Mesenchymal stem cell (in vitro differentiated cells and primary cell): ENCODE data around the gene PHPT1.
"Not testable (repeated sequence)": the region's sequence is repeated elsewhere in the genome, so short reads cannot be mapped to it uniquely, and the experiment has no call there.

Experiments used
- DNase-seq: peaks from one replicate; pipeline ENCODE4 v3.0.0-alpha.2; 2013
- H2AFZ ChIP-seq: one replicate; pipeline ENCODE4 v1.6.1; 2013; ENCODE audit warnings: low read depth, mild to moderate bottlenecking, control low read depth, inconsistent platforms, low read length, moderate library complexity
- H2AK5ac ChIP-seq: 2 replicates; pipeline ENCODE4 v1.6.1; 2013; ENCODE audit warnings: low read length, moderate library complexity, mild to moderate bottlenecking, inconsistent platforms; ENCODE audit not compliant: severe bottlenecking
- H2BK120ac ChIP-seq: one replicate; pipeline ENCODE4 v1.6.1; 2013; ENCODE audit warnings: low read depth, mild to moderate bottlenecking, inconsistent platforms, low read length, moderate library complexity
- H2BK12ac ChIP-seq, 2 experiments: one replicate each; pipeline ENCODE4 v1.6.1; 2013; ENCODE audit warnings: inconsistent platforms in 2 of 2, low read length in 2 of 2, mild to moderate bottlenecking in 2 of 2, moderate library complexity in 2 of 2, control low read depth in 1 of 2
- H2BK15ac ChIP-seq: one replicate; pipeline ENCODE4 v1.6.1; 2013; ENCODE audit warnings: mild to moderate bottlenecking, low read depth, inconsistent platforms; ENCODE audit not compliant: poor library complexity, severe bottlenecking
- H2BK5ac ChIP-seq: 2 replicates; pipeline ENCODE4 v1.6.1; 2013; ENCODE audit warnings: low read depth, mild to moderate bottlenecking, low read length, control low read depth, inconsistent platforms; ENCODE audit not compliant: poor library complexity, severe bottlenecking
- H3K14ac ChIP-seq, 2 experiments: one replicate each; pipeline ENCODE4 v1.6.1; 2013; ENCODE audit warnings: inconsistent platforms in 2 of 2, low read length in 2 of 2, control low read depth in 1 of 2, mild to moderate bottlenecking in 1 of 2, moderate library complexity in 1 of 2
- H3K18ac ChIP-seq, 2 experiments: one replicate each; pipeline ENCODE4 v1.6.1; 2013; ENCODE audit warnings: inconsistent platforms in 2 of 2, low read length in 2 of 2, control low read depth in 1 of 2, low read depth in 1 of 2, mild to moderate bottlenecking in 1 of 2
- H3K23ac ChIP-seq, 2 experiments: one replicate each; pipeline ENCODE4 v1.6.1; 2013; ENCODE audit warnings: inconsistent platforms in 2 of 2, low read length in 2 of 2, mild to moderate bottlenecking in 2 of 2, moderate library complexity in 2 of 2, control low read depth in 1 of 2
- H3K27ac ChIP-seq: 2 replicates; pipeline ENCODE4 v1.5.1; 2013; ENCODE audit warnings: mild to moderate bottlenecking, moderate library complexity, low read length, control low read depth, inconsistent platforms; ENCODE audit not compliant: poor library complexity, severe bottlenecking
- H3K27me3 ChIP-seq, 2 experiments: 2 replicates each; pipeline versions ENCODE4 v1.6.1 to v1.7.0; 2013; ENCODE audit warnings: low read length in 2 of 2, mild to moderate bottlenecking in 2 of 2, moderate library complexity in 2 of 2, control low read depth in 1 of 2, inconsistent platforms in 1 of 2; ENCODE audit not compliant: control insufficient read depth in 1 of 2, insufficient read depth in 1 of 2
- H3K36me3 ChIP-seq, 2 experiments: 2 replicates each; pipeline versions ENCODE4 v1.6.1 to v1.7.0; 2013; ENCODE audit warnings: low read length in 2 of 2, control low read depth in 1 of 2, inconsistent platforms in 1 of 2, low read depth in 1 of 2, mild to moderate bottlenecking in 1 of 2; ENCODE audit not compliant: insufficient read depth in 2 of 2, control insufficient read depth in 1 of 2
- H3K4ac ChIP-seq, 2 experiments: one replicate each; pipeline ENCODE4 v1.6.1; 2013; ENCODE audit warnings: inconsistent platforms in 2 of 2, low read length in 2 of 2, mild to moderate bottlenecking in 2 of 2, moderate library complexity in 2 of 2, control low read depth in 1 of 2, low read depth in 1 of 2
- H3K4me1 ChIP-seq: 2 replicates; pipeline ENCODE4 v1.6.1; 2013; ENCODE audit warnings: low read depth, low read length, control low read depth; ENCODE audit not compliant: control insufficient read depth, insufficient read depth
- H3K4me2 ChIP-seq: 2 replicates; pipeline ENCODE4 v1.6.1; 2013; ENCODE audit warnings: low read length, mild to moderate bottlenecking, inconsistent platforms; ENCODE audit not compliant: poor library complexity, severe bottlenecking
- H3K4me3 ChIP-seq, 2 experiments: 2 replicates each; pipeline versions ENCODE4 v1.5.1 to v1.7.0; 2013; ENCODE audit warnings: low read length in 2 of 2, mild to moderate bottlenecking in 2 of 2, control low read depth in 1 of 2, low read depth in 1 of 2; ENCODE audit not compliant: insufficient read depth in 1 of 2
- H3K79me1 ChIP-seq: replicated peaks from 2 replicates; pipeline ENCODE4 v1.6.1; 2013; ENCODE audit warnings: mild to moderate bottlenecking, control low read depth, low read length, inconsistent platforms; ENCODE audit not compliant: poor library complexity, severe bottlenecking
- H3K9ac ChIP-seq: 2 replicates; pipeline ENCODE4 v1.7.0; 2013; ENCODE audit warnings: mild to moderate bottlenecking, low read length, moderate library complexity
- H3K9me3 ChIP-seq: 2 replicates; pipeline ENCODE4 v1.7.0; 2013; ENCODE audit warnings: mild to moderate bottlenecking, low read length; ENCODE audit not compliant: control insufficient read depth
- H4K8ac ChIP-seq: one replicate; pipeline ENCODE4 v1.6.1; 2013; ENCODE audit warnings: inconsistent platforms, mild to moderate bottlenecking, low read length, moderate library complexity
- H4K91ac ChIP-seq: one replicate; pipeline ENCODE4 v1.6.1; 2013; ENCODE audit warnings: mild to moderate bottlenecking, low read length, inconsistent platforms
- WGBS: methylation state at CpG from one replicate; pipeline ENCODE4 v1.1.7; 2013; ENCODE audit warnings: mixed read lengths; 5-methylcytosine and 5-hydroxymethylcytosine counted together

The PHPT1 gene

DNA sequence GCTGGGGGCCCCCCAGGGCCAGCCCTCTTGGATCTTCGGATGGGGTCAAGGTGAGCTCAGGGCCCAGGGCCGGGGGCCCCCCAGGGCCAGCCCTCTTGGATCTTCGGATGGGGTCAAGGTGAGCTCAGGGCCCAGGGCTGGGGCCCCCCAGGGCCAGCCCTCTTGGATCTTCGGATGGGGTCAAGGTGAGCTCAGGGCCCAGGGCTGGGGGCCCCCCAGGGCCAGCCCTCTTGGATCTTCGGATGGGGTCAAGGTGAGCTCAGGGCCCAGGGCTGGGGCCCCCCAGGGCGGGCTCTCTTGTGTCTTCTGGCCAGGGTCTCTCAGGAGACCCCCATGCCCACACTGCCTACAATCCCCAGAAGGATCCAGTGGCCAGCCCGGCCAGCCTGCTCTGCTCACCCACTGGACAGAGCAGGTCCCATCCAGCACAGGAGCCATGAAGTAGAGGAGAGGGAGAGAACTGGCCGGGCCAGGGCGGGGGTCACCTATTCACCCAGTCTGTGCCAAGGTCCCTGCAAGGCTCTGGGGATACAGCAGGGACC lies 46.1 kb upstream of the PHPT1 start:
- H2BK120ac ChIP-seq, H3K18ac ChIP-seq, H2BK12ac ChIP-seq, H4K8ac ChIP-seq, H2BK15ac ChIP-seq, H3K27ac ChIP-seq, H3K4ac ChIP-seq, H3K9ac ChIP-seq, H3K23ac ChIP-seq, H3K9me3 ChIP-seq, H2AK5ac ChIP-seq, H3K4me2 ChIP-seq, H3K79me1 ChIP-seq, H3K4me3 ChIP-seq, H2AFZ ChIP-seq, H3K14ac ChIP-seq, H4K91ac ChIP-seq, DNase-seq, H2BK5ac ChIP-seq: not testable (repeated sequence)
- 98% methylated on average over 5 of the region's 9 CpGs for WGBS
- peaks cover 28% of the 10 kb centered on the region for H3K4me1 ChIP-seq
- peaks cover 5 to 19% of the 10 kb centered on the region in 2 experiments for H3K36me3 ChIP-seq
- H3K27me3 ChIP-seq: peaks cover 32 to 42% of the 10 kb centered on the region in 2 experiments

DNA sequence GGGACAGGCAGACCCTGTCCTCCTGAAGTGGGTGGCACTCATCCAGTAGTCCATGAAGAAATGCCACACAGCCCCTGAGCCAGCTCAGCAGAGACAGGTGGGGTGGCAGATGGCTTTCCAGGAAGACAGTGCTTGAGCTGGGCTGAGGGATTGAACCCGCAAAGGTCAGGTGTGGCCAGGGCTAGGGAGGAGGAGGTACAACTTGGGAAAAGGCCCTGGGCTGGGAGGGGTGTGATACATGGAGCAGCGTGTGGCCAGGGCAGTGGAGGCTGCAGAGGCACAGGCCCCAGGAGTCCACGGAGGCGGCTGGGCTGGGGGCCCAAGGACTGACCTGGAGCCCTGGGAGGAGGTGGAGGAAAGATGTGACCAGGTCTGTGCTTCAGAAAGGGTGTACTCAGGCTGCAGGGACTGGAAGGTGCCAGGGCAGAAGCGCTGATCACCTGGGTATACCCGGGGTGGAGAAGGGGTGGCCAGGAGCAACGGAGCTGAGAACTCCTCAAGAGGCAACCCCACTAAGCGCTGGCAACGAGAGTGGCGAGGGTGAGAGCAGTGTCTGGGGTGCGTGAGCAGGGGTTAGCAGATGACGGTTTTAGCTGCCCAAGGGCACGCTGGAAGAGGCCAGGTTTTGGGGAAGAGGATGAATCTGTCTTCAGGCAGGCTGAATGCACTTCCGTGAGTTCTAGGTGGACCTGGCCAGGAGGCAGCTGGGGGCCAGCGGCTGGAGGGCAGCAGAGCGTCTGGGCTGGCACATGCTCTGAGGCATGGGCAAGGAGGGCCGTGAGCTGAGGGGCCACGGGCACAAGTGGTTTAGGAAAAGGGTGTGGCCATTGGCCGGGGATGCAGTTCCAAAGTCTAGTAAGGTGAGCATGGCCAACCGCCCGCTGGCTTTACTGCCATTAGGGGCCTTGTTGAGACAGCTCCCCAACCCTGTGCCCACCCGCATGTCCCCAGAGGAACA lies 45.4 kb upstream of the PHPT1 start:
- no peak for DNase-seq
- peaks cover 5 to 19% of the 10 kb centered on the region in 2 experiments for H3K36me3 ChIP-seq
- no peak overlapping the region for H3K23ac ChIP-seq
- H3K4me1 ChIP-seq: peaks cover 28% of the 10 kb centered on the region
- no peak overlapping the region for H2AK5ac ChIP-seq
- H3K27ac ChIP-seq: no peak overlapping the region
- H2BK15ac ChIP-seq: no peak overlapping the region
- peaks cover 3% of the 10 kb centered on the region for H3K79me1 ChIP-seq
- no peak overlapping the region for H3K14ac ChIP-seq
- no peak overlapping the region for H2AFZ ChIP-seq
- no peak overlapping the region for H3K18ac ChIP-seq
- no peak overlapping the region for H4K91ac ChIP-seq
- H3K4ac ChIP-seq: no peak overlapping the region
- H2BK5ac ChIP-seq: no peak overlapping the region
- H3K9me3 ChIP-seq: no peaks in the 10 kb centered on the region
- H3K9ac ChIP-seq: no peak overlapping the region
- peaks cover 26 to 36% of the 10 kb centered on the region in 2 experiments for H3K27me3 ChIP-seq
- WGBS: 96% methylated on average over 22 of the region's 22 CpGs
- H2BK120ac ChIP-seq: no peak overlapping the region
- no peak overlapping the region for H3K4me2 ChIP-seq
- H2BK12ac ChIP-seq: no peak overlapping the region
- H4K8ac ChIP-seq: no peak overlapping the region
- H3K4me3 ChIP-seq: no peak overlapping the region

DNA sequence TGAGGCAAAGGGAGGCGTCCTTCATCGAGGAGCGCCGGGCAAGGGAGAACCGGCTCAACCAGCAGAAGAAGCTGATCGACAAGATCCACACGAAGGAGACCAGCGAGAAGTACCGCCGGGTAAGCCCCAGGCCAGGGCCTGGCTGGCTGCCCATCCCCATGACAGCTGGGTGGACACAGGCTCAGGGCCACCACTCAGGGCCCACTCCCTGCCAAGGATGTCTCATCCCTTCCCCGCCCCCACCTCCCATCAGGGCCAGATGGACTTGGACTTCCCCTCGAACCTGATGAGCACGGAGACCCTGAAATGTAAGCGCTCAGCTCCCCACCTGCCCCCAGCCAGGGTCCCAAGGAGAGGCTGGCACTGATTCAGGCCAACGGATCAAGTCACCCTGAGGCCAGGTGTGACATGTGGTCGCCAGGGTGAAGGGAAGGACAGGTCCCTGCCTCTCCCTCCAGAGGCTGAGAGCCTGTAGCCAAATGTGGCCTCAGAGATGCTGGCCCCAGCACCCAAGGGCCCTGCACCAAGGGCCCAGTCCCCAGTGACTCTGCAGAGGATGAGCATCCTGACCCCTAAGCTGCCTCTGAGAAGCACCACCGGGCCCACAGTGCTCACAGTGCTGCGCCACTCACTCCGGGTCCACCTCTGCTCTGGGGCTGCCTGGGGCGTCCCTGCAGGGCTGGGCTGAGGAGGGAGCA lies 44.6 kb upstream of the PHPT1 start:
- Histone ChIP-seq H3K27ac (no peak overlapping the region), H3K4ac (no peak overlapping the region), H3K23ac (no peak overlapping the region), H3K4me1 (peaks cover 29% of the 10 kb centered on the region), H3K36me3 (peaks cover 5 to 19% of the 10 kb centered on the region in 2 experiments), H3K79me1 (peaks cover 5% of the 10 kb centered on the region), H2BK120ac (no peak overlapping the region), H3K9me3 (no peaks in the 10 kb centered on the region), H2BK12ac (no peak overlapping the region), H3K4me2 (no peak overlapping the region), H2BK15ac (no peak overlapping the region), H4K91ac (no peak overlapping the region), H3K14ac (no peak overlapping the region), H2AFZ (no peak overlapping the region), H2AK5ac (no peak overlapping the region), H3K18ac (no peak overlapping the region), H3K27me3 (peaks cover 18 to 28% of the 10 kb centered on the region in 2 experiments), H3K9ac (no peak overlapping the region), H2BK5ac (no peak overlapping the region), H3K4me3 (no peak overlapping the region), H4K8ac (no peak overlapping the region)
- DNase-seq: no peak
- 95% methylated on average over 20 of the region's 20 CpGs for whole genome bisulfite sequencing

DNA sequence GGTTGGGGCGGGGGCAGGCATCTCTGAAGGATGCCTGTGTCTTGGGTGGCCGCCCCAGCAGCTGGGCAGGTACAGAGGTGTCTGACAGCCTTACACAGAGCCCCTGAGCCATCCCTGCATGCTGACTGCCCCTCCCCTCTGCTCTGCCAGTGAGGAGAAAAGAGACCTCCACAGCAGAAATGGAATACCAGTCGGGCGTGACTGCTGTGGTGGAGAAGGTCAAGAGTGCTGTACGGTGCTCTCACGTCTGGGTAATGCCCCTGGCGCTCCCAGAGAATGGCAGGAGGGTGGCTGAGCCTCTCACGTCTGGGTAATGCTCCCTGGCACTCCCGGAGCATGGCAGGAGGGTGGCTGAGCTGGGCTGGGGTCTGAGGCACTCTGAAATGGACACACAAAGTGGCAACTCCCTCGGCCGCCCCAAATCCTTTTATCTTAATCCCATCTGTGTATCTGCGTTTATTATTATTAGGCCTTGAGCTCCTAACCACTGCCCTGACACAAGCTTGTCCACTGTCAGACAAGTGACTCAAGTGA lies 43.9 kb upstream of the PHPT1 start:
- Histone ChIP-seq H3K18ac (no peak overlapping the region), H3K9ac (no peak overlapping the region), H3K14ac (no peak overlapping the region), H3K4me1 (peaks cover 25% of the 10 kb centered on the region), H2AFZ (no peak overlapping the region), H2BK12ac (no peak overlapping the region), H2BK15ac (no peak overlapping the region), H3K79me1 (peaks cover 8% of the 10 kb centered on the region), H3K9me3 (no peaks in the 10 kb centered on the region), H3K4me3 (no peak overlapping the region), H2BK120ac (no peak overlapping the region), H3K36me3 (peaks cover 5 to 21% of the 10 kb centered on the region in 2 experiments), H4K91ac (no peak overlapping the region), H3K27me3 (peaks cover 15 to 24% of the 10 kb centered on the region in 2 experiments), H3K4ac (no peak overlapping the region), H3K4me2 (no peak overlapping the region), H3K27ac (no peak overlapping the region), H2AK5ac (no peak overlapping the region), H3K23ac (no peak overlapping the region), H2BK5ac (no peak overlapping the region), H4K8ac (no peak overlapping the region)
- DNase-seq: no peak
- WGBS: 85% methylated on average over 12 of the region's 12 CpGs
